Measurements from ENCODE around the gene ADARB2. TPM values are rescaled to one million over a fixed set of nuclear protein-coding genes. Genes with fewer than 3 reads are reported as not detected.

ADARB2 gene
- polyA plus RNA-seq, 1 of the 3 experiments (the other 2 are of a cell fraction), result not detected

- POLR2A ChIA-PET, result no interaction called here
- Histone ChIP-seq H2AFZ (ENCODE audit: low read depth) (no peak overlapping the region), H3K9me2 (no peaks in the 10 kb centered on the region), H3K4me1 (ENCODE audit: control insufficient read depth in 1 of 2, insufficient read depth in 2 of 2, low read depth in 1 of 2, low read length in 1 of 2) (peaks cover 0 to 15% of the 10 kb centered on the region in 2 experiments; a peak in 1 of 4 replicates), H3K79me2 (ENCODE audit: insufficient read depth) (no peaks in the 10 kb centered on the region), H3F3A (replicated peaks; ENCODE audit: insufficient read depth) (no peaks in the 10 kb centered on the region), H3K4me3 (ENCODE audit: low read depth in 2 of 2, low read length in 1 of 2) (no peak overlapping the region), H3K27ac (ENCODE audit: low read depth in 2 of 2, low read length in 1 of 2) (no peak overlapping the region), H3K9ac (no peak overlapping the region), H3K36me3 (replicated peaks in 1 of 2; ENCODE audit: control insufficient read depth in 1 of 2, insufficient read depth in 2 of 2, low read length in 1 of 2) (no peaks in the 10 kb centered on the region), H3K4me2 (no peak overlapping the region), H4K20me1 (ENCODE audit: insufficient read depth) (no peaks in the 10 kb centered on the region), H3K9me3 (no peaks in the 10 kb centered on the region), H3K27me3 (ENCODE audit: insufficient read depth) (no peaks in the 10 kb centered on the region)
- DNase-seq, result no peak
- WGBS (ENCODE audit: low lambda C conversion rate), result 50% methylated on average over 8 of the region's 8 CpGs
- CTCF ChIA-PET, result interaction anchor here (2.1 kb wide), 1 partner anchor 14 kb away, joined by 10 read pairs; no protein-coding TSS in a partner anchor
- TF ChIP-seq RXRA (IDR thresholded peaks at IDR 0.05; ENCODE audit: borderline replicate concordance, low read depth), result no peak
- TF ChIP-seq RAD21 (IDR thresholded peaks at IDR 0.05; ENCODE audit: low read length), result no peak
- TF ChIP-seq CTCF (IDR thresholded peaks at IDR 0.05), result no peak
- TF ChIP-seq, protein P1, sequence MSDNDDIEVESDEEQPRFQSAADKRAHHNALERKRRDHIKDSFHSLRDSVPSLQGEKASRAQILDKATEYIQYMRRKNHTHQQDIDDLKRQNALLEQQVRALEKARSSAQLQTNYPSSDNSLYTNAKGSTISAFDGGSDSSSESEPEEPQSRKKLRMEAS (IDR thresholded peaks at IDR 0.05; ENCODE audit: low read depth), result no peak
- TF ChIP-seq ELF1 (IDR thresholded peaks at IDR 0.05), result no peak
- TF ChIP-seq IRF3 (IDR thresholded peaks at IDR 0.05; ENCODE audit: low read depth, low read length), result no peak
- no peak for TF ChIP-seq TAF1 (IDR thresholded peaks at IDR 0.05; ENCODE audit: borderline replicate concordance, low read depth, low read length)
- TF ChIP-seq RFX5 (IDR thresholded peaks at IDR 0.05; ENCODE audit: low read length), result no peak
- no peak for TF ChIP-seq FOSL2 (IDR thresholded peaks at IDR 0.05; ENCODE audit: borderline replicate concordance, low read depth)
- TF ChIP-seq JUND (IDR thresholded peaks at IDR 0.05), result no peak
- TF ChIP-seq USF2 (IDR thresholded peaks at IDR 0.05; ENCODE audit: borderline replicate concordance, low read depth, low read length), result no peak
- no peak for TF ChIP-seq MXI1 (IDR thresholded peaks at IDR 0.05; ENCODE audit: low read depth, low read length)
- TF ChIP-seq RCOR1 (IDR thresholded peaks at IDR 0.05; ENCODE audit: low read length), result no peak
- no peak for TF ChIP-seq NFIC (IDR thresholded peaks at IDR 0.05; ENCODE audit: borderline replicate concordance)
- no peak for TF ChIP-seq FOXM1 (IDR thresholded peaks at IDR 0.05; ENCODE audit: low read depth)
- TF ChIP-seq REST (IDR thresholded peaks at IDR 0.05; ENCODE audit: low read depth, low read length), result no peak
- TF ChIP-seq YY1 (IDR thresholded peaks at IDR 0.05; ENCODE audit: low read depth), result no peak
- TF ChIP-seq SIN3A (IDR thresholded peaks at IDR 0.05; ENCODE audit: borderline replicate concordance, low read depth, low read length), result no peak
- no peak for TF ChIP-seq NRF1 (IDR thresholded peaks at IDR 0.05; ENCODE audit: low read depth, low read length)
- TF ChIP-seq FOXJ3 (CRISPR knock-in tag; IDR thresholded peaks at IDR 0.05), result no peak
Observed at GRCh38 chr10:1346201-1346600, 391.1 kb downstream of the ADARB2 start.
